ENCODE data around the gene CCDC106.

Gene CCDC106

DNA sequence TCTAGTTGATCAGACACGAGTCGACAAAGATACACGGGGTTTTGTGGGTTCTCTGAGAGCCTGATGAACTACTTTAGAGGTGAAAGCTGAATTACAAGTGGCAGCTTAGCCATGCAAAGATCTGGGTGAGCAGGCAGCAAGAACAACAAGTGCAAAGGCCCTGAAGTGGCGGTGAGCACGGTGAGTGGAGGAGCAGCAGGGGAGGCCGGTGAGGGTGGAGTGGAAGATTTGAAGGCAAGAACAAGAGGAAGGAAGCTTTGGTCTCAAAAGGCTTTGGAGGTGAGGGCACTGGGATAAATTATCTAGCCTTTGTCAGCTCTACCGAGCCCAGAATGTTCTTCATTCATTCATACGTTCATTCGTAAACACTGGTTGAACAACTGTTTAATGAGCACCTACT lies 41.2 kb upstream of the CCDC106 start:
- peak overlapping the region; percentile 74; the same call in 1 of the 2 replicates for H3K9ac ChIP-seq (ENCODE audit: low read length)
- H3K27ac ChIP-seq (ENCODE audit: low read length): no peak overlapping the region
- H3K79me2 ChIP-seq (ENCODE audit: low read length): peaks cover 43% of the 10 kb centered on the region

GRCh38 chr19:55609326-55609725 lies 38.7 kb upstream of the CCDC106 start:
- Histone ChIP-seq H3K9me2 (replicated peaks; ENCODE audit: insufficient read depth, low read length) (no peaks in the 10 kb centered on the region), H3K36me3 (replicated peaks; ENCODE audit: insufficient read depth, low read length) (no peaks in the 10 kb centered on the region), H3K4me2 (ENCODE audit: low read depth, low read length) (no peak overlapping the region), H3K27me3 (replicated peaks; ENCODE audit: insufficient read depth, low read length) (no peaks in the 10 kb centered on the region), H3K9ac (ENCODE audit: low read length) (no peak overlapping the region), H3F3A (ENCODE audit: insufficient read depth, low read length) (peaks cover 15% of the 10 kb centered on the region), H4K20me1 (ENCODE audit: insufficient read depth, low read length) (no peaks in the 10 kb centered on the region), H3K27ac (ENCODE audit: low read length) (no peak overlapping the region), H3K79me2 (ENCODE audit: low read length) (peaks cover 46% of the 10 kb centered on the region), H3K4me3 (ENCODE audit: low read length) (no peak overlapping the region), H3K9me3 (replicated peaks; ENCODE audit: insufficient read depth, low read length) (no peaks in the 10 kb centered on the region), H2AFZ (ENCODE audit: low read length) (no peak overlapping the region), H3K4me1 (ENCODE audit: low read length) (peaks cover 11% of the 10 kb centered on the region)
- no peak for DNase-seq
- TF ChIP-seq, protein P1, sequence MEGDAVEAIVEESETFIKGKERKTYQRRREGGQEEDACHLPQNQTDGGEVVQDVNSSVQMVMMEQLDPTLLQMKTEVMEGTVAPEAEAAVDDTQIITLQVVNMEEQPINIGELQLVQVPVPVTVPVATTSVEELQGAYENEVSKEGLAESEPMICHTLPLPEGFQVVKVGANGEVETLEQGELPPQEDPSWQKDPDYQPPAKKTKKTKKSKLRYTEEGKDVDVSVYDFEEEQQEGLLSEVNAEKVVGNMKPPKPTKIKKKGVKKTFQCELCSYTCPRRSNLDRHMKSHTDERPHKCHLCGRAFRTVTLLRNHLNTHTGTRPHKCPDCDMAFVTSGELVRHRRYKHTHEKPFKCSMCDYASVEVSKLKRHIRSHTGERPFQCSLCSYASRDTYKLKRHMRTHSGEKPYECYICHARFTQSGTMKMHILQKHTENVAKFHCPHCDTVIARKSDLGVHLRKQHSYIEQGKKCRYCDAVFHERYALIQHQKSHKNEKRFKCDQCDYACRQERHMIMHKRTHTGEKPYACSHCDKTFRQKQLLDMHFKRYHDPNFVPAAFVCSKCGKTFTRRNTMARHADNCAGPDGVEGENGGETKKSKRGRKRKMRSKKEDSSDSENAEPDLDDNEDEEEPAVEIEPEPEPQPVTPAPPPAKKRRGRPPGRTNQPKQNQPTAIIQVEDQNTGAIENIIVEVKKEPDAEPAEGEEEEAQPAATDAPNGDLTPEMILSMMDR (IDR thresholded peaks at IDR 0.05; ENCODE audit: low read length): no peak
- TF ChIP-seq EZH2phosphoT487 (IDR thresholded peaks at IDR 0.05; ENCODE audit: low read length) (no peak), EZH2 (optimal IDR thresholded peaks at IDR 0.05; ENCODE audit: low read depth, low read length) (no peak)

More for the DNA sequence above, 41.2 kb upstream of the CCDC106 start:
- Histone ChIP-seq H3K4me3 (ENCODE audit: low read length) (peak overlapping the region; percentile 67), H3K4me1 (ENCODE audit: low read length) (peaks cover 11% of the 10 kb centered on the region), H3K9me2 (replicated peaks; ENCODE audit: insufficient read depth, low read length) (no peaks in the 10 kb centered on the region), H3K27me3 (replicated peaks; ENCODE audit: insufficient read depth, low read length) (no peaks in the 10 kb centered on the region), H2AFZ (ENCODE audit: low read length) (0 out of 2 replicates have a peak overlapping the region, but pooled peaks have one; percentile 1), H3K36me3 (replicated peaks; ENCODE audit: insufficient read depth, low read length) (no peaks in the 10 kb centered on the region), H3K9me3 (replicated peaks; ENCODE audit: insufficient read depth, low read length) (no peaks in the 10 kb centered on the region), H4K20me1 (ENCODE audit: insufficient read depth, low read length) (no peaks in the 10 kb centered on the region), H3F3A (ENCODE audit: insufficient read depth, low read length) (peaks cover 16% of the 10 kb centered on the region), H3K4me2 (ENCODE audit: low read depth, low read length) (peak overlapping the region; percentile 51)
- DNase-seq: no peak
- no peak for TF ChIP-seq EZH2phosphoT487 (IDR thresholded peaks at IDR 0.05; ENCODE audit: low read length)
- no peak for TF ChIP-seq EZH2 (optimal IDR thresholded peaks at IDR 0.05; ENCODE audit: low read depth, low read length)
- TF ChIP-seq, protein P1 (IDR thresholded peaks at IDR 0.05; ENCODE audit: low read length): no peak

GRCh38 chr19:55611300-55611982 lies 36.6 kb upstream of the CCDC106 start:
- no peak for DNase-seq
- H3F3A ChIP-seq (ENCODE audit: insufficient read depth, low read length): no peaks in the 10 kb centered on the region
- peaks cover 5% of the 10 kb centered on the region for H3K4me1 ChIP-seq (ENCODE audit: low read length)
- no peaks in the 10 kb centered on the region for H3K9me2 ChIP-seq (replicated peaks; ENCODE audit: insufficient read depth, low read length)
- H3K27ac ChIP-seq (ENCODE audit: low read length): no peak overlapping the region
- H3K27me3 ChIP-seq (replicated peaks; ENCODE audit: insufficient read depth, low read length): no peaks in the 10 kb centered on the region
- H3K4me2 ChIP-seq (ENCODE audit: low read depth, low read length): no peak overlapping the region
- no peak overlapping the region for H2AFZ ChIP-seq (ENCODE audit: low read length)
- H3K9ac ChIP-seq (ENCODE audit: low read length): no peak overlapping the region
- H3K4me3 ChIP-seq (ENCODE audit: low read length): no peak overlapping the region
- H3K9me3 ChIP-seq (replicated peaks; ENCODE audit: insufficient read depth, low read length): no peaks in the 10 kb centered on the region
- TF ChIP-seq, protein P1 (IDR thresholded peaks at IDR 0.05; ENCODE audit: low read length): no peak
- TF ChIP-seq EZH2phosphoT487 (IDR thresholded peaks at IDR 0.05; ENCODE audit: low read length) (no peak), EZH2 (optimal IDR thresholded peaks at IDR 0.05; ENCODE audit: low read depth, low read length) (no peak)
- no peaks in the 10 kb centered on the region for H3K36me3 ChIP-seq (replicated peaks; ENCODE audit: insufficient read depth, low read length)
- H3K79me2 ChIP-seq (ENCODE audit: low read length): peaks cover 44% of the 10 kb centered on the region
- no peaks in the 10 kb centered on the region for H4K20me1 ChIP-seq (ENCODE audit: insufficient read depth, low read length)

Data from MM.1S (cell line).